HepG2 (cell line): ENCODE results near the gene EHBP1. TPM values are rescaled to one million over a fixed set of nuclear protein-coding genes. Genes with fewer than 3 reads are reported as not detected.

ENCODE experiments used
- ARID3A ChIP-seq: IDR thresholded peaks from 2 replicates; pipeline ENCODE4 v1.6.1; 2012; ENCODE audit warnings: low read depth, low read length, improper control_type of control experiment
- BCL3 ChIP-seq: sonication (generic); formaldehyde crosslinking; IDR thresholded peaks from 2 replicates; pipeline ENCODE4 v1.5.1; 2020; ENCODE audit warnings: mild to moderate bottlenecking, missing genetic modification reagents, moderate library complexity
- BRD4 ChIP-seq: sonication (generic); formaldehyde crosslinking; IDR thresholded peaks from 2 replicates; pipeline ENCODE4 v1.4.0; 2020; ENCODE audit warnings: missing genetic modification reagents
- CHD4 ChIP-seq: fragments of 200-600 bp; sonication (generic); IDR thresholded peaks from 2 replicates; pipeline ENCODE4 v1.7.0; 2017; ENCODE audit warnings: mild to moderate bottlenecking, low read length, borderline replicate concordance
- FLYWCH1 ChIP-seq: sonication (generic); formaldehyde crosslinking; IDR thresholded peaks from 2 replicates; pipeline ENCODE4 v1.8.1; 2023; ENCODE audit warnings: mild to moderate bottlenecking, missing genetic modification reagents
- FOXO4 ChIP-seq: sonication (generic); formaldehyde crosslinking; conservative IDR thresholded peaks from 2 replicates; pipeline ENCODE4 v1.8.1; 2023; ENCODE audit warnings: missing genetic modification reagents
- GATA4 ChIP-seq: sonication (generic); IDR thresholded peaks from 2 replicates; pipeline ENCODE4 v1.6.1; 2016; ENCODE audit warnings: antibody characterized with exemption, low read depth, borderline replicate concordance
- MATR3 ChIP-seq: sonication (generic); formaldehyde crosslinking; IDR thresholded peaks from 2 replicates; pipeline ENCODE4 v1.4.0; 2020; ENCODE audit warnings: missing genetic modification reagents
- NCOR1 ChIP-seq: fragments of 200-600 bp; sonication (generic); IDR thresholded peaks from 2 replicates; pipeline ENCODE4 v1.7.0; 2017; ENCODE audit warnings: antibody characterized with exemption, low read length, borderline replicate concordance
- REXO4 ChIP-seq: sonication (generic); formaldehyde crosslinking; IDR thresholded peaks from 2 replicates; pipeline ENCODE4 v1.8.0; 2022; ENCODE audit warnings: missing genetic modification reagents, mild to moderate bottlenecking, borderline replicate concordance
- SIN3A ChIP-seq: IDR thresholded peaks from 2 replicates; pipeline ENCODE4 v1.6.1; 2011; ENCODE audit warnings: low read depth, mild to moderate bottlenecking, control low read depth, low read length, borderline replicate concordance
- SIN3B ChIP-seq: fragments of 150-350 bp; IDR thresholded peaks from 2 replicates; pipeline ENCODE4 v1.6.1; 2014; ENCODE audit warnings: low read length
- ZBTB21 ChIP-seq: sonication (generic); formaldehyde crosslinking; IDR thresholded peaks from 2 replicates; pipeline ENCODE4 v1.4.0; 2020; ENCODE audit warnings: missing genetic modification reagents
- ZNF24 ChIP-seq: fragments of 450-650 bp; IDR thresholded peaks from 2 replicates; pipeline ENCODE4 v1.6.1; 2017; ENCODE audit warnings: antibody characterized with exemption, mild to moderate bottlenecking
- ZNF362 ChIP-seq: sonication (generic); formaldehyde crosslinking; IDR thresholded peaks from 2 replicates; pipeline ENCODE4 v1.4.0; 2020; ENCODE audit warnings: missing genetic modification reagents, mild to moderate bottlenecking, borderline replicate concordance
- ZNF430 ChIP-seq: sonication (generic); formaldehyde crosslinking; IDR thresholded peaks from 2 replicates; pipeline ENCODE4 v1.9.0; 2021; ENCODE audit warnings: mild to moderate bottlenecking, missing genetic modification reagents
- polyA plus RNA-seq, 8 experiments: library from polyadenylated mRNA; depleted of rRNA in 3 of 8; stranded (reverse) in 7 of 8; unstranded in 1 of 8; fragments of >200 nt; fragmentation: Illumina TruSeq in 4 of 8; extraction: Trizol in 4 of 8; gene quantifications; 2 replicates each; pipeline versions ENCODE4 v1.2.1 to v1.2.3, GENCODE V29; 2011 to 2016; ENCODE audit warnings: low read depth in 4 of 8, missing spikeins in 1 of 8, mixed read lengths in 1 of 8; ENCODE audit not compliant: insufficient read depth in 1 of 8
- total RNA-seq, 5 experiments: library from RNA; depleted of rRNA; stranded (reverse); fragments of >200 nt; fragmentation: Illumina TruSeq; extraction: Trizol; gene quantifications; 2 replicates each; pipeline ENCODE4 v1.2.3, GENCODE V29; 2016; ENCODE audit warnings: low read depth in 1 of 5
- TF ChIP-seq, protein P1 (sequence below): IDR thresholded peaks from 2 replicates; pipeline ENCODE4 v1.6.1; 2016; ENCODE audit warnings: missing compliant biosample characterization, missing genetic modification reagents, borderline replicate concordance
- TF ChIP-seq, protein P2 (sequence below): sonication (generic); formaldehyde crosslinking; IDR thresholded peaks from 2 replicates; pipeline ENCODE4 v1.5.0; 2020; ENCODE audit warnings: mild to moderate bottlenecking, missing genetic modification reagents
- TF ChIP-seq, protein P3 (sequence below): IDR thresholded peaks from 2 replicates; pipeline ENCODE4 v1.6.1; 2016; ENCODE audit warnings: low read depth

Gene EHBP1
- total and polyA plus RNA-seq, 2 of the 13 experiments (the other 11 are each of a cell fraction or from before 2014, with no cell fraction given) = 93.5 to 146 TPM

GRCh38 chr2:62711832-62712494 is 6.5 kb downstream of the EHBP1 start (continued):
- TF ChIP-seq BCL3 (no peak), ZNF24 (peak; percentile 86), ZBTB21 (CRISPR knock-in tag) (no peak), MATR3 (no peak), ZNF362 (CRISPR knock-in tag) (peak; percentile 22; the same call in 1 of the 2 replicates), SIN3A (no peak), ARID3A (0 out of 2 replicates have a peak, but pooled peaks have one; percentile 30), SIN3B (no peak), BRD4 (CRISPR knock-in tag) (no peak), FLYWCH1 (no peak), ZNF430 (CRISPR knock-in tag) (no peak), GATA4 (no peak), REXO4 (CRISPR knock-in tag) (no peak), FOXO4 (CRISPR knock-in tag) (no peak), CHD4 (no peak), NCOR1 (peak; percentile 81)
- TF ChIP-seq, protein P1, sequence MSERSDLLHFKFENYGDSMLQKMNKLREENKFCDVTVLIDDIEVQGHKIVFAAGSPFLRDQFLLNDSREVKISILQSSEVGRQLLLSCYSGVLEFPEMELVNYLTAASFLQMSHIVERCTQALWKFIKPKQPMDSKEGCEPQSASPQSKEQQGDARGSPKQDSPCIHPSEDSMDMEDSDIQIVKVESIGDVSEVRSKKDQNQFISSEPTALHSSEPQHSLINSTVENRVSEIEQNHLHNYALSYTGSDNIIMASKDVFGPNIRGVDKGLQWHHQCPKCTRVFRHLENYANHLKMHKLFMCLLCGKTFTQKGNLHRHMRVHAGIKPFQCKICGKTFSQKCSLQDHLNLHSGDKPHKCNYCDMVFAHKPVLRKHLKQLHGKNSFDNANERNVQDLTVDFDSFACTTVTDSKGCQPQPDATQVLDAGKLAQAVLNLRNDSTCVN (CRISPR knock-in tag) = no peak
- TF ChIP-seq, protein P2, sequence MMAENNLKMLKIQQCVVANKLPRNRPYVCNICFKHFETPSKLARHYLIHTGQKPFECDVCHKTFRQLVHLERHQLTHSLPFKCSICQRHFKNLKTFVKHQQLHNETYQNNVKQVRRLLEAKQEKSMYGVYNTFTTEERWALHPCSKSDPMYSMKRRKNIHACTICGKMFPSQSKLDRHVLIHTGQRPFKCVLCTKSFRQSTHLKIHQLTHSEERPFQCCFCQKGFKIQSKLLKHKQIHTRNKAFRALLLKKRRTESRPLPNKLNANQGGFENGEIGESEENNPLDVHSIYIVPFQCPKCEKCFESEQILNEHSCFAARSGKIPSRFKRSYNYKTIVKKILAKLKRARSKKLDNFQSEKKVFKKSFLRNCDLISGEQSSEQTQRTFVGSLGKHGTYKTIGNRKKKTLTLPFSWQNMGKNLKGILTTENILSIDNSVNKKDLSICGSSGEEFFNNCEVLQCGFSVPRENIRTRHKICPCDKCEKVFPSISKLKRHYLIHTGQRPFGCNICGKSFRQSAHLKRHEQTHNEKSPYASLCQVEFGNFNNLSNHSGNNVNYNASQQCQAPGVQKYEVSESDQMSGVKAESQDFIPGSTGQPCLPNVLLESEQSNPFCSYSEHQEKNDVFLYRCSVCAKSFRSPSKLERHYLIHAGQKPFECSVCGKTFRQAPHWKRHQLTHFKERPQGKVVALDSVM (CRISPR knock-in tag) = no peak
- TF ChIP-seq, protein P3, sequence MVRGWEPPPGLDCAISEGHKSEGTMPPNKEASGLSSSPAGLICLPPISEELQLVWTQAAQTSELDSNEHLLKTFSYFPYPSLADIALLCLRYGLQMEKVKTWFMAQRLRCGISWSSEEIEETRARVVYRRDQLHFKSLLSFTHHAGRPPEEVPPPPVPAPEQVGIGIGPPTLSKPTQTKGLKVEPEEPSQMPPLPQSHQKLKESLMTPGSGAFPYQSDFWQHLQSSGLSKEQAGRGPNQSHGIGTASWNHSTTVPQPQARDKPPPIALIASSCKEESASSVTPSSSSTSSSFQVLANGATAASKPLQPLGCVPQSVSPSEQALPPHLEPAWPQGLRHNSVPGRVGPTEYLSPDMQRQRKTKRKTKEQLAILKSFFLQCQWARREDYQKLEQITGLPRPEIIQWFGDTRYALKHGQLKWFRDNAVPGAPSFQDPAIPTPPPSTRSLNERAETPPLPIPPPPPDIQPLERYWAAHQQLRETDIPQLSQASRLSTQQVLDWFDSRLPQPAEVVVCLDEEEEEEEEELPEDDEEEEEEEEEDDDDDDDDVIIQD (CRISPR knock-in tag) = peak; percentile 77; the same call in 1 of the 2 replicates
